ENCODE measurements around the gene ADAM12.

- TF ChIP-seq CTCF (IDR thresholded peaks at IDR 0.05) (no peak), EP300 (IDR thresholded peaks at IDR 0.05) (no peak), POLR2AphosphoS5 (IDR thresholded peaks at IDR 0.05) (no peak)
Observed at GRCh38 chr10:126158133-126158892, 230.0 kb downstream of the ADAM12 start.

Measured in sigmoid colon (tissue), 4 donors.